ENCODE measurements around the gene USPL1. TPM values are rescaled to one million over a fixed set of nuclear protein-coding genes. Genes with fewer than 3 reads are reported as not detected.
"Not testable (repeated sequence)": the region's sequence is repeated elsewhere in the genome, so short reads cannot be mapped to it uniquely, and the experiment has no call there.

The USPL1 gene
- total RNA-seq, 2 experiments from 2014 or later = 23.9 to 25.8 TPM

DNA sequence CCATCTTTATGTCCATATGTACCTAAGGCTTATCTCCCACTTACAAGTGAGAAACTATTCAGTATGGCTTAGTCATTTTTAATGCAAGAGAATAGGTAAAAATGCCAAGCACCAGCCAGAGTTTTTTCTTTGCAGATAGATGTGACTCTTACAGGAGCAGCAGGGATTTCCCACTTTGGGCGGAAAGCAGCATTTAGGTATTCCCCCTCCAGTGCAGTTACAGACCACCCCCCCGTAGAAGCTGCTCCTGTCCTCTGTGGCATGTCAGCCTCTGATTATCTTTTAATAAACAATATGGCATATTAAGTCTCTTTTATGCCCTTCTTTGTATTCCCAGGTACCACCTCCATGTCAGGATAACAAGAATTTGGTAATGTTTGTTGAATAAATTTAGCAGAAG lies 24.7 kb upstream of the USPL1 start:
- peaks cover 2% of the 10 kb centered on the region for H3K36me3 Mint-ChIP-seq
- no peak for DNase-seq

DNA sequence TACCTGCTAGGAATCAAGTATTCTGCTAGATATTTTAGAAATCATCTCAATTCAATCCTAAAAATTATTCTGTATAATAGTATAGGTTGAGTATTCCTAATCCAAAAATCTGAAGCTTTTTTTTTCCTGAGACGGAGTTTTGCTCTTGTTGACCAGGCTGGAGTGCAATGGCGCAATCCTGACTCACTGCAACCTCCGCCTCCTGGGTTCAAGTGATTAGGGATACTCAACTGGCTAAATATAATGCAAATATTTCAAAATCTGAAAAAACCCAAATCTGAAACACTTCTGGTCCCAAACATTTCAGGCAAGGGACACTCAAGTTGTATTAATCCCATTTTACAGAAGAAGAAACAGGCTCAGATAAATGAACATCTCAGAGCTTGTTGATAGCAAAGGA lies 17.2 kb upstream of the USPL1 start:
- no peaks in the 10 kb centered on the region for H3K36me3 Mint-ChIP-seq
- POLR2A ChIA-PET = no interaction called here
- no peak overlapping the region for H3K4me3 Mint-ChIP-seq
- no peak for DNase-seq
- H3K27me3 Mint-ChIP-seq = no peaks in the 10 kb centered on the region
- no peaks in the 10 kb centered on the region for H3K4me1 Mint-ChIP-seq
- no peak overlapping the region for H3K27ac Mint-ChIP-seq
- H3K9me3 Mint-ChIP-seq = no peaks in the 10 kb centered on the region
- no peak for ATAC-seq (ENCODE audit: low read depth)

More for the DNA sequence above, 24.7 kb upstream of the USPL1 start:
- POLR2A ChIA-PET = no interaction called here
- no peak for ATAC-seq (ENCODE audit: low read depth)
- Mint-ChIP-seq H3K4me1 (no peaks in the 10 kb centered on the region), H3K4me3 (no peak overlapping the region), H3K9me3 (peaks cover 2% of the 10 kb centered on the region), H3K27me3 (peaks cover 11% of the 10 kb centered on the region), H3K27ac (no peak overlapping the region)

DNA sequence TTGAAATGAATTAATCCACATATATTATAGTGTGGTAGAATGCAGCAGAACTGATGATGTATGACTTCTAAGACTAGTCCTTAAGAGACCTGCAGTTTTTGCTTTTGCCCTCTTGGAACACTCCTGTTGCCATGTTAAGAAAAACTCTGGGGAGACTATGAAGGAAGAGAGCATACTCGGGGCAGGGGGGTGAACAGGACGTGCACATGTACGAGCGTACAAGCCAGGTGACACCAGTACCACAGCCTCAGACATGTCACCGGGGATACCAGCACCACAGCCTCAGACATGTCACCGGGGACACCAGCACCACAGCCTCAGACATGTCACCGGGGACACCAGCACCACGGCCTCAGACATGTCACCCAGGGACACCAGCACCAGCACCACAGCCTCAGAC lies 15.9 kb upstream of the USPL1 start:
- H3K27ac Mint-ChIP-seq = no peak overlapping the region
- ATAC-seq (ENCODE audit: low read depth) (no peak), DNase-seq (no peak)
- no peaks in the 10 kb centered on the region for H3K36me3 Mint-ChIP-seq
- no peaks in the 10 kb centered on the region for H3K4me1 Mint-ChIP-seq
- H3K4me3 Mint-ChIP-seq = no peak overlapping the region
- no peaks in the 10 kb centered on the region for H3K27me3 Mint-ChIP-seq
- no peaks in the 10 kb centered on the region for H3K9me3 Mint-ChIP-seq
- POLR2A ChIA-PET = no interaction called here

DNA sequence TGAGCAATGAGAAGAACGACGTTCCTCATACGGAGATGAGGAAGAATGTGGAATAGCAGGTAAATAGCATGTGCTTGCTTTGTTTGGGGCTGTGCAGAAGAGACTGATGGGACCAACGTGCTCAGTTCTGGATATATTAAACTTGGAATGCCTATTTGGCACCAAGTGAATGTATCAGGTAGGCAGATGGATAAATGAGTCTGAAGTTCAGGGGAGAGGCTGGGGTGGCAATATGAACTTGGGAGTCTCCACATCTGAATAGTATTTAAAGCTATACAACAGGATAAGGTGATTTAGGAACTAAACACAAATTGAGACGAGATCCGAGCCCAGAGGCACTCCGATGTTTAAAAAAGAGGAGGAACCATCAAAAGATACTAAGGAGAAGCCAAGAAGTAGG lies 12.7 kb upstream of the USPL1 start:
- Mint-ChIP-seq H3K27me3 (no peaks in the 10 kb centered on the region), H3K36me3 (no peaks in the 10 kb centered on the region), H3K27ac (no peak overlapping the region), H3K4me3 (no peak overlapping the region), H3K4me1 (peaks cover 10% of the 10 kb centered on the region), H3K9me3 (no peaks in the 10 kb centered on the region)
- POLR2A ChIA-PET = no interaction called here
- no peak for DNase-seq
- ATAC-seq (ENCODE audit: low read depth) = no peak

DNA sequence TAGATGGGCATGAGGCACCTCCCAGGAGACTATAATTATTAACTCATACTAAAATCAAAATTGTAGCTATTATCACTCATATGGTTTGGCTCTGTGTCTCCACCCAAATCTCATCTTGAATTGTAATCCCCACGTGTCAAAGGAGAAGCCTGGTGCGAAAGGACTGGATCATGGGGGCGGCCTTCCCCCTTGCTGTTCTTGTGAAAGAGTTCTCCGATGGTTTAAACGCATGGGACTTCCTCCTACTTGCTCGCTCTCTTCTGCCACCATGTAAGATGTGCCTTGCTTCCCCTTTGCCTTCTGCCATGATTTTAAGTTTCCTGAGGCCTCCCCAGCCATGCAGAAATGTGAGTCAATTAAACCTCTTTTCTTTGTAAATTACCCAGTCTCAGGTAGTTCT lies 10.5 kb upstream of the USPL1 start:
- not testable (repeated sequence) for H3K9me3 Mint-ChIP-seq; H3K27ac Mint-ChIP-seq; ATAC-seq (ENCODE audit: low read depth); H3K36me3 Mint-ChIP-seq; H3K4me3 Mint-ChIP-seq; DNase-seq; H3K27me3 Mint-ChIP-seq
- POLR2A ChIA-PET = interaction anchor here (3.5 kb wide), 1 partner anchor 10 kb away, joined by 23 read pairs; the partner anchor contains the start of gene USPL1
- H3K4me1 Mint-ChIP-seq = peaks cover 10% of the 10 kb centered on the region

DNA sequence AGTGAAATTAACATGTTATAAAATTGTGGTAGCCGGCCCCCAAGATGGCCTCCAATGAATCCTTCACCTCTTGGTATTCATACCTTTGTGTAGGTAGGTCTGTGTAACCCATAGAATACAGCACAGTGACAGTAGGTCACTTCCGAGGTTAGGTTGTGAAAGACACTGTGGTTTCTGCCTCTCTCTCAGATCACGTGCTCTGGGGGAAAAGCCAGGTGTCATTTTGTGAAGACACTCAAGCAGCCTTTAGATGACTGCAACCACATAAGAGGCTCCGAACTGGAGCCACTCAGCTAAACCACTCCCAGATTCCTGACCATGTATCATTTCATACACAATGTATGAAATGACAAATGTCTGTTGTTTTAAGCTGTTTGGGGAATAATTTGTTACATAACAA lies 9.8 kb upstream of the USPL1 start:
- peaks cover 10% of the 10 kb centered on the region for H3K4me1 Mint-ChIP-seq
- DNase-seq (no peak), ATAC-seq (ENCODE audit: low read depth) (peak; percentile 96)
- no peaks in the 10 kb centered on the region for H3K9me3 Mint-ChIP-seq
- H3K27me3 Mint-ChIP-seq = no peaks in the 10 kb centered on the region
- POLR2A ChIA-PET = interaction anchor here (0.5 to 3.5 kb wide), 5 partner anchors 9 to 130 kb away, joined by 3 to 23 read pairs (median 4); partner anchors contain the start of gene USPL1
- no peaks in the 10 kb centered on the region for H3K36me3 Mint-ChIP-seq
- H3K27ac Mint-ChIP-seq = no peak overlapping the region
- H3K4me3 Mint-ChIP-seq = peak overlapping the region; percentile 22

DNA sequence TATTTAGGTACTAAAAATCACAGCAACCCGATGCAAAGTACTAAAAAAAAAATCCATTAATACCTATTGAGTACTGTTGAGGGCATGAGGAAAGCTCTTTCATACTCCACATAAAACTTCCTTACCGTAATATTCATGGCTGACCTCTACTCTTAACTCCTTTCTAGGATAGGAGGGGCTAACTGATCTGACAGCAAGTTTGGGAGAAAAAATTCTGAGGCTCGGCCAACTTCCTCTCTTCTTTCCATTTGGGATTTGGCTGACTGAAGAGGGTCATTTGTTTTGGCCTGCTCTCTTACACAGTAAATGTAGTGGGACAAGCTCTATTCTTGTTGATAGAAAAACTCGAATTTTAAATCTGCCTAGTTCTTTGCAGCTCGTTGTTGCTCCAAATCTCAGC lies 9.4 kb upstream of the USPL1 start:
- Mint-ChIP-seq H3K9me3 (no peaks in the 10 kb centered on the region), H3K27me3 (no peaks in the 10 kb centered on the region), H3K36me3 (no peaks in the 10 kb centered on the region), H3K27ac (peak overlapping the region; percentile 35), H3K4me3 (peak overlapping the region; percentile 15), H3K4me1 (peaks cover 10% of the 10 kb centered on the region)
- POLR2A ChIA-PET = interaction anchor here (0.6 to 3.5 kb wide), 3 partner anchors 9 to 129 kb away, joined by 3 to 23 read pairs (median 3); partner anchors contain the start of gene USPL1
- ATAC-seq (ENCODE audit: low read depth) (no peak), DNase-seq (no peak)

DNA sequence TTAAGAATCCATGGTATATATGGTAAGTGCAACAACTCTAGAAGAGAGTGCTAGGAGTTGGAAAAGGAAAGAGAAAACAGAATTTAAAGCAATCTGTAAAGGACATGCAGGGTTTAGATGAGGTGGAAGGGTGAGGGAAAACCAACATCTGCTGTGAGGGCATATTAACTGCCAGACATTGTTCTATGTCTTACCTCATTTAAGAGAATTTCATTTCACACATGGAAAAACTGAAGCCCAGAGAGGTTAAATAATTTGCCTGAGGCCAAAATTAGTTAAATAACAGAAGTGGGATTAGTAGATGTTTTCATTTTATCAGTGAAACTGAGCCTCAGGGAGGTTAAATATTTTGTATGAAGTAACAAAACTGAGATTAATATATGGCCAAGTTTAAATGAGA lies 7.4 kb upstream of the USPL1 start:
- Mint-ChIP-seq H3K27me3 (no peaks in the 10 kb centered on the region), H3K4me3 (no peak overlapping the region), H3K27ac (no peak overlapping the region), H3K4me1 (peaks cover 13% of the 10 kb centered on the region), H3K36me3 (peaks cover 5% of the 10 kb centered on the region), H3K9me3 (no peaks in the 10 kb centered on the region)
- DNase-seq (no peak), ATAC-seq (ENCODE audit: low read depth) (no peak)
- POLR2A ChIA-PET = no interaction called here

DNA sequence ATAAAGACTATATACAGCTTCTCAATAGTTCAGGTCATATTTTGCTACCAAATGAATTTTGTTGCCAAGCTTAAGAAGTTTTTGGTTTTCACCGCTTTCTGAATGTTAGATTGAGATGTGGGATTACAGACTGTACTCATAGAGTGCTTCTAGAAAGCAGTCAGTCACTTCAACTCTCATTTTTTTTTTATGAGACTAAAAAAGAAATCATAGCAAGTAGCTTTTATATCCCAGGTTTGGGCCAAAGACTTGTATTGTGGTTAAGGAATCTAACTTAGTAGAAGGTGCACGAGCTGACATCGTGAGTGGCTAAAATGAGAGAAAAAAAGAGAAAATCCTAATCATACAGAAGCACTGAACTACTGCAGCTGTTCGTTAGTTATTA lies 2.2 kb upstream of the USPL1 start:
- DNase-seq (no peak), ATAC-seq (ENCODE audit: low read depth) (no peak)
- Mint-ChIP-seq H3K9me3 (no peaks in the 10 kb centered on the region), H3K4me3 (no peak overlapping the region), H3K27me3 (no peaks in the 10 kb centered on the region), H3K4me1 (peaks cover 9% of the 10 kb centered on the region), H3K27ac (no peak overlapping the region), H3K36me3 (peaks cover 5% of the 10 kb centered on the region)
- POLR2A ChIA-PET = interaction anchor here (0.9 to 3.9 kb wide), 9 partner anchors 8 to 494 kb away, joined by 3 to 59 read pairs (median 8); partner anchors contain the start of genes HMGB1 and KATNAL1

DNA sequence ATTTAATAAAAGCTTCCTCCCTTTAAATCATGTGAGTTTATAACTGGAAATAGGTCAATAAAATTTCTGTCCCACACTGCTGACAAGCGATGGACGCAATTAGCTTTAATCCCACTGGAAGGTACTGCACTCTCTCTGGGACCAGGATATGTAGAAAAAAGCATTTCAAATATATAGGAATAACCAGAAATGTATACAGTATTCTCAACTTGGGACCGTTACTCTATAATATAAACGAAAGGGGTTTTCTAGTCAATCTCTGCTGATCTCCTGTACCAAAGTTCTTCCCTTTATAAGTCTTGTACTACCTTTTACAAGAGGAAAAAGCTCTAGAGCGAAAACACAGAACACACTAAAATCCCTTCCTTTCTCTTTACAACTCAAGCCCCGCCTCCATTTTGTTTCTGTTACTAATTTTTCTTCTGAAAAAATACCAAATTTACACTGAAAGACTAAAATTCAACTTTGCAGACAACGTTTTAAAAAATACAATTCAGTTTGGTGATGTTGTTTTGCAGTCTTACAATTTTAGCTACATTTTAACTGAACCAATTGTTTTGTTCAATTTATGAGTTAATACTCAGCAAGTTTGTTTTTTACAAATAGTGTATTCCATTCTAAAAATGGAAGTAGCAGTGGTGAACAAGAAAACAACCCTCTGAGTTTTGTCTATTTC lies 1.7 kb upstream of the USPL1 start:
- POLR2A ChIA-PET = interaction anchor here (0.9 to 3.9 kb wide), 18 partner anchors 9 to 766 kb away, joined by 3 to 59 read pairs (median 4); partner anchors contain the start of genes HMGB1 and KATNAL1
- Mint-ChIP-seq H3K9me3 (no peaks in the 10 kb centered on the region), H3K36me3 (peaks cover 7% of the 10 kb centered on the region), H3K4me3 (no peak overlapping the region), H3K4me1 (peaks cover 11% of the 10 kb centered on the region), H3K27ac (no peak overlapping the region), H3K27me3 (no peaks in the 10 kb centered on the region)
- DNase-seq (no peak), ATAC-seq (ENCODE audit: low read depth) (no peak)

DNA sequence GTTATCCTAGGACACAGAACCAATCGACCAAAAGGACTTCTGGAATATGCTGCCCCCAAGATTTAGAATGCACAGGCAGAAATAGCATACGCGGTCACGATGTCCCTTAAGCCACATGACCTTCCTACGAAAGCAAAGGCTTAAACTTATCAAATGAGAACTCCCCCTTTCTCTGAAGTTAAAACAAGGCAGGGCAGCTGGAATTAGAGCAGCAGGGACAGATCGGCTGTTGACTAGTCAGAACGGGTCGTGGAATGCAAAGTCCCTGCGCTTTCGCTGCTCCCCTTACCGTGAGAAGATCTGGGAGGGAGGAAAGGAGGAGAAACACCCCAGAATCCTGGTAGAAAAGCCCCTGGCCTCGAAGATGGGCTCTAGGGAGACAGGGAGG lies 799 bp upstream of the USPL1 start:
- Mint-ChIP-seq H3K36me3 (peaks cover 10% of the 10 kb centered on the region), H3K4me1 (peaks cover 13% of the 10 kb centered on the region), H3K9me3 (no peaks in the 10 kb centered on the region), H3K4me3 (no peak overlapping the region), H3K27ac (no peak overlapping the region), H3K27me3 (no peaks in the 10 kb centered on the region)
- DNase-seq (no peak), ATAC-seq (ENCODE audit: low read depth) (peak; percentile 39)
- POLR2A ChIA-PET = interaction anchor here (0.9 to 3.9 kb wide), 28 partner anchors 10 to 767 kb away, joined by 3 to 59 read pairs (median 4); partner anchors contain the start of genes ALOX5AP, HMGB1 and KATNAL1

DNA sequence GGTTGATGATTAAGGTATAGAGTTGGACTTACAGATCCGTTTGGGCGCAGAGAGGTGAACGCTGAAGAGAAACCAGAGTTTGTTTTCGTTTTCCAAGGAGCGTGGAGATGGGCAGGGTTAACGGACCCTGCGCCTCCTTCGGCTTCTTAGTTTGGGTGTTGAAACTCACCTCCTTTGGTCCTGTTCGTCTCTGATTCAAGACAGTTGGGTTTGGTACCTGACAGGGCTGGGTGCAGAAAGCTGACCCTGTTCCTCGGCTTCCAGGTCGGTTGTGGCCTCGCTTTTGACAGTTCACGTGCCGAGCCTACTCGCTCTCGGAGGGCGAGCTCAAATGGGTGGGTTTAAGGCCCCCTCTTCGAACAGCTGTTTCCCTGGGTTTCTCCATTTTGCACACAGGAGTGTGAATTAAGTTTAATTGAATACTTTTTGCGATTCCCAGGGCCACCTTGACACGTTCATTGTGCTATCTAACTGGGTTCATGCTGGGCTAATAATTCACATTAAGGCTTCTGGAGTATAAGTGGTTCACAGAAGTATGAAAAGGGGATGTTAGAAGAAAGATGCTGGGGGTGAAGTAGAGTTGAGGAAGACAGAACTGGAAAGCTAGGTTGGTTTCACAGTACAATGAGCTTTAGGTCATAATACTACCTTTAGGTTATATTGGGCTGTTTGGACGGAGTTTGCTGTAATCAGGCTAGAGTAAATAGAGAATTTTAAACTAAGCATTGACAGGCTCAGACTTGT lies 638 bp downstream of the USPL1 start:
- Mint-ChIP-seq H3K27ac (no peak overlapping the region), H3K4me3 (no peak overlapping the region), H3K27me3 (no peaks in the 10 kb centered on the region), H3K36me3 (peaks cover 17% of the 10 kb centered on the region), H3K4me1 (peaks cover 18% of the 10 kb centered on the region), H3K9me3 (no peaks in the 10 kb centered on the region)
- POLR2A ChIA-PET = interaction anchor here (0.5 to 3.9 kb wide), 14 partner anchors 10 to 473 kb away, joined by 3 to 59 read pairs (median 7); partner anchors contain the start of genes ALOX5AP and HMGB1
- ATAC-seq (ENCODE audit: low read depth) (peak; percentile 2), DNase-seq (peak; percentile 52)

DNA sequence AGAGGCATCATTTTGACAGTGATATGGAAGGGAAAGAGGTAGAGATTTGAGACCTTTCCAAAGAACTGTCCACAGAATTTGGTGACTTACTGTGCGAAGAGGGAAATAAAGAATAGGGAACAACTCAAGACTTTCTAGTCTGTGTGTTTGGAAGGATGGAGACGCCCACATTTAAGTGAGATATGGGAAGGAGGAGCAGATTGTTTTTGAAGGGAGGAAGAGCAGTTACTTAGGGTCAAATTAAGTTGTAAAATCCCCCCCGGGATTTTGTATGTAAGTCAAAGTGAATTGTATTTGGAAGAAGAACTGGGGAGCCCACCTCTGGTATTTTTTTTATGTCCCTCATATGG lies 1.2 kb downstream of the USPL1 start:
- Mint-ChIP-seq H3K4me3 (no peak overlapping the region), H3K4me1 (peaks cover 22% of the 10 kb centered on the region), H3K27me3 (no peaks in the 10 kb centered on the region), H3K36me3 (peaks cover 19% of the 10 kb centered on the region), H3K9me3 (no peaks in the 10 kb centered on the region), H3K27ac (no peak overlapping the region)
- DNase-seq (no peak), ATAC-seq (ENCODE audit: low read depth) (no peak)
- POLR2A ChIA-PET = interaction anchor here (1.1 to 3.9 kb wide), 7 partner anchors 9 to 474 kb away, joined by 3 to 59 read pairs (median 18); partner anchors contain the start of gene HMGB1

DNA sequence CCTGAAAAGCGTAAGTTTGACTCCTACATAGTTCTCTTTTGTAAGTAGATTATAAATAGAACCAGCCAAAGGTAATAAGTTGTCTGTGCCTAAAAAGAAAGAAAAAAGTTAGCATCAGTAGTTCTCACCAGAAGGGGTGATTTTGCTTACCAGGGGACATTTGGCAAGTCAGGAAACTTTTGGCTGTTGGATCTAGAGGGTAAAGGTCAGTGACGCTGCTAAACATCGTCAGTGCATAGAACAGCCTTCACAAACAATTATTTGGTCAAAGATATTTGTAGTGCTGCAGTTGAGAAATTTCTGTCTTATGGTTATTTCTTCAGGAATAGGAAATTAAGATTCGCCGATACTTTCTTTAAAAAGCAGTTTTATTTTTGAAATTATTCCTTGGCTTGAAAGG lies 2.0 kb downstream of the USPL1 start:
- no peaks in the 10 kb centered on the region for H3K9me3 Mint-ChIP-seq
- H3K4me1 Mint-ChIP-seq = peaks cover 23% of the 10 kb centered on the region
- ATAC-seq (ENCODE audit: low read depth) (no peak), DNase-seq (no peak)
- peaks cover 24% of the 10 kb centered on the region for H3K36me3 Mint-ChIP-seq
- POLR2A ChIA-PET = no interaction called here
- H3K27me3 Mint-ChIP-seq = no peaks in the 10 kb centered on the region
- H3K27ac Mint-ChIP-seq = no peak overlapping the region
- H3K4me3 Mint-ChIP-seq = no peak overlapping the region
